SK-N-SH treated with all-trans-retinoic acid at 6 μM for 48 hours (cell line): Measurements from ENCODE around the gene POLR2M.

ENCODE experiments used
- GLIS3 ChIP-seq: fragments of 250-450 bp; sonication (Bioruptor Pico); IDR thresholded peaks from 2 replicates; pipeline ENCODE4 v1.5.0; 2020; ENCODE audit warnings: mild to moderate bottlenecking, moderate library complexity
- ISL1 ChIP-seq: fragments of 250-450 bp; sonication (Bioruptor Pico); IDR thresholded peaks from 2 replicates; pipeline ENCODE4 v2.1.2; 2022; ENCODE audit warnings: mild to moderate bottlenecking, moderate library complexity
- OSR1 ChIP-seq: fragments of 250-450 bp; sonication (Bioruptor Pico); IDR thresholded peaks from 2 replicates; pipeline ENCODE4 v1.8.0; 2022; ENCODE audit warnings: moderate library complexity, mild to moderate bottlenecking, inconsistent platforms
- PPARA ChIP-seq: fragments of 250-450 bp; sonication (Bioruptor Pico); IDR thresholded peaks from 2 replicates; pipeline ENCODE4 v1.5.0; 2020; ENCODE audit warnings: mild to moderate bottlenecking, borderline replicate concordance
- RARB ChIP-seq: fragments of 250-450 bp; sonication (Bioruptor Pico); IDR thresholded peaks from 2 replicates; pipeline ENCODE4 v1.8.0; 2021; ENCODE audit warnings: mild to moderate bottlenecking, moderate library complexity
- SNAI2 ChIP-seq: fragments of 250-450 bp; sonication (Bioruptor Pico); IDR thresholded peaks from 2 replicates; pipeline ENCODE4 v1.5.0; 2020; ENCODE audit warnings: mild to moderate bottlenecking, moderate library complexity
- TOX ChIP-seq: fragments of 250-450 bp; sonication (Bioruptor Pico); IDR thresholded peaks from 2 replicates; pipeline ENCODE4 v1.8.0; 2021; ENCODE audit warnings: mild to moderate bottlenecking, moderate library complexity, borderline replicate concordance
- ZC3H10 ChIP-seq: fragments of 250-450 bp; sonication (Bioruptor Pico); IDR thresholded peaks from 2 replicates; pipeline ENCODE4 v1.5.1; 2021; ENCODE audit warnings: mild to moderate bottlenecking, moderate library complexity
- ZFP3 ChIP-seq: fragments of 250-450 bp; sonication (Bioruptor Pico); IDR thresholded peaks from 2 replicates; pipeline ENCODE4 v1.5.0; 2020; ENCODE audit warnings: mild to moderate bottlenecking, moderate library complexity
- ZNF565 ChIP-seq: fragments of 450-650 bp; formaldehyde crosslinking; conservative IDR thresholded peaks from 2 replicates; pipeline ENCODE4 v1.5.0; 2020; ENCODE audit warnings: low read depth, mild to moderate bottlenecking, moderate library complexity
- TF ChIP-seq, protein P1 (sequence below): fragments of 250-450 bp; sonication (Bioruptor Pico); IDR thresholded peaks from 2 replicates; pipeline ENCODE4 v1.8.0; 2020; ENCODE audit warnings: mild to moderate bottlenecking, moderate library complexity, borderline replicate concordance
- TF ChIP-seq, protein P2 (sequence below): fragments of 250-450 bp; sonication (Bioruptor Pico); IDR thresholded peaks from 2 replicates; pipeline ENCODE4 v1.5.0; 2020; ENCODE audit warnings: mild to moderate bottlenecking, moderate library complexity
- TF ChIP-seq, protein P3 (sequence below): fragments of 250-450 bp; sonication (Bioruptor Pico); IDR thresholded peaks from 2 replicates; pipeline ENCODE4 v1.5.1; 2020; ENCODE audit warnings: low read depth, mild to moderate bottlenecking, moderate library complexity

DNA sequence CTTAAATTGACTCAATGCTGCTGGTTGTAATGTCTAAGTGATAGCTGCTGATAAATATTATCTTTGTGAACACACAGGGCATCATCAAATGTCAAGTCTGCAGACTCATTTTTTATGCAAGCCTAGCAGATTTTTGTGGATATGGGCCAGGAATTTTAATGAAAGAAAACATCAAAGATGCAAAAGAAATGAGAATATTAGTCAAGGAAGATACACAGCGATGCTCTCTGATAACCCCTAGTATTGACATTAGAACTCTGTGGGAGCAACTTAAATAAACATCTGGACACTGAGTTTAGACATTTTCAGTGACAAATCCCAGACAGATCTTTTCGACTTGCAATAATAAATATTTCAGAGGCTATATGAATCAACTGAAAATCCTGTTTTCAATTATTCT is 28.3 kb downstream of the POLR2M start:
- TF ChIP-seq ZC3H10 (CRISPR knock-in tag) (no peak), ISL1 (CRISPR knock-in tag) (0 out of 2 replicates have a peak, but pooled peaks have one; percentile 23), PPARA (no peak), ZFP3 (CRISPR knock-in tag) (no peak), OSR1 (CRISPR knock-in tag) (no peak), RARB (CRISPR knock-in tag) (no peak), ZNF565 (CRISPR knock-in tag) (no peak), SNAI2 (CRISPR knock-in tag) (no peak), GLIS3 (CRISPR knock-in tag) (no peak), TOX (CRISPR knock-in tag) (no peak)
- TF ChIP-seq, protein P1, sequence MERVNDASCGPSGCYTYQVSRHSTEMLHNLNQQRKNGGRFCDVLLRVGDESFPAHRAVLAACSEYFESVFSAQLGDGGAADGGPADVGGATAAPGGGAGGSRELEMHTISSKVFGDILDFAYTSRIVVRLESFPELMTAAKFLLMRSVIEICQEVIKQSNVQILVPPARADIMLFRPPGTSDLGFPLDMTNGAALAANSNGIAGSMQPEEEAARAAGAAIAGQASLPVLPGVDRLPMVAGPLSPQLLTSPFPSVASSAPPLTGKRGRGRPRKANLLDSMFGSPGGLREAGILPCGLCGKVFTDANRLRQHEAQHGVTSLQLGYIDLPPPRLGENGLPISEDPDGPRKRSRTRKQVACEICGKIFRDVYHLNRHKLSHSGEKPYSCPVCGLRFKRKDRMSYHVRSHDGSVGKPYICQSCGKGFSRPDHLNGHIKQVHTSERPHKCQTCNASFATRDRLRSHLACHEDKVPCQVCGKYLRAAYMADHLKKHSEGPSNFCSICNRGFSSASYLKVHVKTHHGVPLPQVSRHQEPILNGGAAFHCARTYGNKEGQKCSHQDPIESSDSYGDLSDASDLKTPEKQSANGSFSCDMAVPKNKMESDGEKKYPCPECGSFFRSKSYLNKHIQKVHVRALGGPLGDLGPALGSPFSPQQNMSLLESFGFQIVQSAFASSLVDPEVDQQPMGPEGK = no peak
- TF ChIP-seq, protein P2, sequence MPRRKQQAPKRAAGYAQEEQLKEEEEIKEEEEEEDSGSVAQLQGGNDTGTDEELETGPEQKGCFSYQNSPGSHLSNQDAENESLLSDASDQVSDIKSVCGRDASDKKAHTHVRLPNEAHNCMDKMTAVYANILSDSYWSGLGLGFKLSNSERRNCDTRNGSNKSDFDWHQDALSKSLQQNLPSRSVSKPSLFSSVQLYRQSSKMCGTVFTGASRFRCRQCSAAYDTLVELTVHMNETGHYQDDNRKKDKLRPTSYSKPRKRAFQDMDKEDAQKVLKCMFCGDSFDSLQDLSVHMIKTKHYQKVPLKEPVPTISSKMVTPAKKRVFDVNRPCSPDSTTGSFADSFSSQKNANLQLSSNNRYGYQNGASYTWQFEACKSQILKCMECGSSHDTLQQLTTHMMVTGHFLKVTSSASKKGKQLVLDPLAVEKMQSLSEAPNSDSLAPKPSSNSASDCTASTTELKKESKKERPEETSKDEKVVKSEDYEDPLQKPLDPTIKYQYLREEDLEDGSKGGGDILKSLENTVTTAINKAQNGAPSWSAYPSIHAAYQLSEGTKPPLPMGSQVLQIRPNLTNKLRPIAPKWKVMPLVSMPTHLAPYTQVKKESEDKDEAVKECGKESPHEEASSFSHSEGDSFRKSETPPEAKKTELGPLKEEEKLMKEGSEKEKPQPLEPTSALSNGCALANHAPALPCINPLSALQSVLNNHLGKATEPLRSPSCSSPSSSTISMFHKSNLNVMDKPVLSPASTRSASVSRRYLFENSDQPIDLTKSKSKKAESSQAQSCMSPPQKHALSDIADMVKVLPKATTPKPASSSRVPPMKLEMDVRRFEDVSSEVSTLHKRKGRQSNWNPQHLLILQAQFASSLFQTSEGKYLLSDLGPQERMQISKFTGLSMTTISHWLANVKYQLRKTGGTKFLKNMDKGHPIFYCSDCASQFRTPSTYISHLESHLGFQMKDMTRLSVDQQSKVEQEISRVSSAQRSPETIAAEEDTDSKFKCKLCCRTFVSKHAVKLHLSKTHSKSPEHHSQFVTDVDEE (CRISPR knock-in tag) = no peak
- TF ChIP-seq, protein P3, sequence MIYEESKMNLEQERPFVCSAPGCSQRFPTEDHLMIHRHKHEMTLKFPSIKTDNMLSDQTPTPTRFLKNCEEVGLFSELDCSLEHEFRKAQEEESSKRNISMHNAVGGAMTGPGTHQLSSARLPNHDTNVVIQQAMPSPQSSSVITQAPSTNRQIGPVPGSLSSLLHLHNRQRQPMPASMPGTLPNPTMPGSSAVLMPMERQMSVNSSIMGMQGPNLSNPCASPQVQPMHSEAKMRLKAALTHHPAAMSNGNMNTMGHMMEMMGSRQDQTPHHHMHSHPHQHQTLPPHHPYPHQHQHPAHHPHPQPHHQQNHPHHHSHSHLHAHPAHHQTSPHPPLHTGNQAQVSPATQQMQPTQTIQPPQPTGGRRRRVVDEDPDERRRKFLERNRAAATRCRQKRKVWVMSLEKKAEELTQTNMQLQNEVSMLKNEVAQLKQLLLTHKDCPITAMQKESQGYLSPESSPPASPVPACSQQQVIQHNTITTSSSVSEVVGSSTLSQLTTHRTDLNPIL (CRISPR knock-in tag) = no peak
